Measurements from ENCODE around the gene ANXA4.

ANXA4 gene

GRCh38 chr2:69695850-69696216, 46.1 kb upstream of the ANXA4 start:
- no peak overlapping the region for H3K4me3 ChIP-seq (ENCODE audit: low read depth, low read length)
- no peak for DNase-seq (ENCODE audit: low read depth)
- TF ChIP-seq CTCF (conservative IDR thresholded peaks at IDR 0.05; ENCODE audit: low read depth, low read length), result no peak

GRCh38 chr2:69700381-69700780, 41.6 kb upstream of the ANXA4 start:
- no peak for TF ChIP-seq CTCF (conservative IDR thresholded peaks at IDR 0.05; ENCODE audit: low read depth, low read length)
- DNase-seq (ENCODE audit: low read depth), result no peak

GRCh38 chr2:69701100-69701945, 40.6 kb upstream of the ANXA4 start:
- H3K4me3 ChIP-seq (ENCODE audit: low read depth, low read length), result no peak overlapping the region
- TF ChIP-seq CTCF (conservative IDR thresholded peaks at IDR 0.05; ENCODE audit: low read depth, low read length), result no peak
- DNase-seq (ENCODE audit: low read depth), result no peak

More at GRCh38 chr2:69700381-69700780, 41.6 kb upstream of the ANXA4 start:
- no peak overlapping the region for H3K4me3 ChIP-seq (ENCODE audit: low read depth, low read length)

GRCh38 chr2:69703189-69703588, 38.7 kb upstream of the ANXA4 start:
- no peak overlapping the region for H3K4me3 ChIP-seq (ENCODE audit: low read depth, low read length)
- DNase-seq (ENCODE audit: low read depth), result no peak
- TF ChIP-seq CTCF (conservative IDR thresholded peaks at IDR 0.05; ENCODE audit: low read depth, low read length), result no peak

GRCh38 chr2:69704446-69704845, 37.5 kb upstream of the ANXA4 start:
- DNase-seq (ENCODE audit: low read depth), result peak; percentile 29
- no peak overlapping the region for H3K4me3 ChIP-seq (ENCODE audit: low read depth, low read length)
- TF ChIP-seq CTCF (conservative IDR thresholded peaks at IDR 0.05; ENCODE audit: low read depth, low read length), result no peak

- no peak overlapping the region for H3K4me3 ChIP-seq (ENCODE audit: low read depth, low read length)
- no peak for DNase-seq (ENCODE audit: low read depth)
- no peak for TF ChIP-seq CTCF (conservative IDR thresholded peaks at IDR 0.05; ENCODE audit: low read depth, low read length)
Measured at GRCh38 chr2:69709290-69709689, 32.6 kb upstream of the ANXA4 start.

- H3K4me3 ChIP-seq (ENCODE audit: low read depth, low read length), result no peak overlapping the region
- no peak for DNase-seq (ENCODE audit: low read depth)
- no peak for TF ChIP-seq CTCF (conservative IDR thresholded peaks at IDR 0.05; ENCODE audit: low read depth, low read length)
Measured at GRCh38 chr2:69711971-69712370, 30.0 kb upstream of the ANXA4 start.
